ENCODE data around the gene PDE11A. TPM values are rescaled to one million over a fixed set of nuclear protein-coding genes. Genes with fewer than 3 reads are reported as not detected.

The PDE11A gene
- total RNA-seq, 1 donor from 2014 or later, result 0.17 TPM

- DNase-seq, result no peak
Observed at GRCh38 chr2:177921726-177922125, 150.9 kb downstream of the PDE11A start.

DNA sequence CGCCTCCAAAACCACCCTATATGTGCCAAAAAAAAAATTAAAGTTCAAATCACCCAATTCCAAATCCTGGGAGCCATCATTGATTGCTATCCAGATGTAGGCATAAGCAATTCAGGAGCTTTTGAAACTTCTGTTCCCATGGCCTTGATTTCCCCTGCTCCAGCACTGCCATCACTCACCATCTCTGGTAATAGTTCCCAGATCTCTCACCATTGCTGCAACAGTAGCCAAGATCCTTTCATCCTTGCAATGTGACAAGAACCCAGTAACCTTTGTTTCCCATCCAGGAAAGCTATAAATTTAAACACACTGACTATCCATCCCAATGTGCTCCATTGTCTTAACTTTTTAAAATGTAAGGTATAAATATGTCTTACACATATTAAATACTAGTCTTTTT, 155.4 kb downstream of the PDE11A start:
- no peak for DNase-seq

- no peak for DNase-seq
Observed at GRCh38 chr2:177916342-177916741, 156.2 kb downstream of the PDE11A start.

DNA sequence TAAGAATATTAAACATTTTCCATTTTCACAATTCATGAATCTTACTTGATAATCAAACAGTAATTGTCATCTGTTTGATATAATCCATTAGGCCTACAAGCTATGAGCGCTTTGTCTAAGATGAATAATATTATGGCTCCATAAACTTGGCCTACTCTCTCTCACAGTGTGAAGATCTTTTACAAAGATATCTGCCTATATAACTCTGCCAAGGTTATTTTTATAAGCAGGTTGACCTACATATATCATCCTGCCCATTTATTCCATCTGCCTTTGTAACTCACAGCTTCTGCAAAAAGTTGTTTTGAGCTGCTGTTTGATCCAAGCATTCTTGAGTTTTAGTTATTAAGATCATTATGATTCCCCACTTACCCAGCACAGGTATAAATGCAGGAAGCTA, 158.3 kb downstream of the PDE11A start:
- no peak for DNase-seq

DNA sequence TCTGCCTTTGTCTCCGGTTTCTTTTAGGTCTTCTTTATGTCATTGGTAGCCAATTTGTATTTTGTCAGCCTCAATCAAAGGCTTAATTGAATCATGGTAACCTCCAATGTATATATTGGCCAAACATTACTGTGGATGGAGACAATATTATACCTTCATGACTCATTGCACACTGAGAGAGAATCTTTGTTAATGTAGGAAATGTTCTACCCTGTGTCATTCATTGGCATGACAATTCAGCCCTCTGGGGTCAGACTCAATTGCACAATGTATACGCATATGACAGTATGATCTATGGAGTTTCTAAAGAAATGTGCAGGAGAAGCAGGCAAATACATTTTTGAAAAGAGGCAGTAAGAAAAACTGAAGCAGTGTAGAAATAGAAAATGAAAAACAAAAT, 162.6 kb downstream of the PDE11A start:
- DNase-seq, result no peak

- DNase-seq, result no peak
Observed at GRCh38 chr2:177908824-177909223, 163.8 kb downstream of the PDE11A start.

GRCh38 chr2:177908182-177908581, 164.4 kb downstream of the PDE11A start:
- DNase-seq, result no peak

DNA sequence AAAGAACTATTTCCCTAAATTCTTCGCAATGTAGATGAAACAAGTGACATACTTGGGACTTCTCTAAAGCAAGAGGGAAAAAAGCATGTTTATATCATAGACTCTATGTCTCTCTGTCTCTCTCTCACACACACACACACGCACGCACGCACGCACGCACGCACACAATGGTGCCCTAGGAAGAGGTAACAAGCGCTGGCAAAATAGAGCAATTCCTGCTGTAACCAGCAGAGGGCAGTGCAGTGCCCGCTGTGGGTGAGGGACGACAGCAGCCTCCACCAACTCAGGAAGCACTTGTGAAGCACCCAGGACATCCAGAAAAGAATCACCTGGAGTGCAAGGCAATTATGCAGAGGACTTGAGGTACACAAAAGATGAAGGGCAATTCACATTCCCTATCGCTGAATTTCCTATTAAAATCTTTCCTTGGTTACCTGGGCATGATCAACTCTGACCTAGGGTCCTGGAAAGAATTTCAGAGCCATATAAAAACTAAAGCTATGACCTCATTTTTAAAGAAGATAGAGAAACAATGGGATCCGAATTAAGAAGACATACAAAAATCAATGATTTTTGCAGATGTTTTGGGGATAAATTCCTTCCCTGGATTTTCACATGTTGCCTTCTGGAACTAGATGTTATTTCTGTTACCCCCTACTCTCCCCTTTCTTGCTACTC, 166.4 kb downstream of the PDE11A start:
- peak; percentile 71 for DNase-seq

DNA sequence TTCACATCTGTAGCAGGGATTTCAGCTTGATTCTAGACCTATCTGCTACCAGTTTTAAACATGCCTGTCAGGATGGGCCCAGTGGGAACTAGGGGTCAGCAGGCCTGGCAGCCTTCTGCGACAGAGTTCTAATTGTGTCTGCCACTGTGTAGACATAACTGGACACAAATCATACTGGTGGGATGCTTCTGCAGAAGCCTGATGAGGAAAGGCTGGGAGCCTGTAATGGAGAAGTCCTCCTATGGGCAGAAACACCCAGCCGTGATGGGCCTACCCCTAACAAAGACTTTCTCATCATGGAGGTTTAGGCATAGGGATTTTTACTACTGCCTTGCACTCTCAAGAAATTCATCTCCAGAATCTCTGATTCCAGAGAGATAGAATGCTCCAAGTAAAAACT, 166.9 kb downstream of the PDE11A start:
- no peak for DNase-seq

DNA sequence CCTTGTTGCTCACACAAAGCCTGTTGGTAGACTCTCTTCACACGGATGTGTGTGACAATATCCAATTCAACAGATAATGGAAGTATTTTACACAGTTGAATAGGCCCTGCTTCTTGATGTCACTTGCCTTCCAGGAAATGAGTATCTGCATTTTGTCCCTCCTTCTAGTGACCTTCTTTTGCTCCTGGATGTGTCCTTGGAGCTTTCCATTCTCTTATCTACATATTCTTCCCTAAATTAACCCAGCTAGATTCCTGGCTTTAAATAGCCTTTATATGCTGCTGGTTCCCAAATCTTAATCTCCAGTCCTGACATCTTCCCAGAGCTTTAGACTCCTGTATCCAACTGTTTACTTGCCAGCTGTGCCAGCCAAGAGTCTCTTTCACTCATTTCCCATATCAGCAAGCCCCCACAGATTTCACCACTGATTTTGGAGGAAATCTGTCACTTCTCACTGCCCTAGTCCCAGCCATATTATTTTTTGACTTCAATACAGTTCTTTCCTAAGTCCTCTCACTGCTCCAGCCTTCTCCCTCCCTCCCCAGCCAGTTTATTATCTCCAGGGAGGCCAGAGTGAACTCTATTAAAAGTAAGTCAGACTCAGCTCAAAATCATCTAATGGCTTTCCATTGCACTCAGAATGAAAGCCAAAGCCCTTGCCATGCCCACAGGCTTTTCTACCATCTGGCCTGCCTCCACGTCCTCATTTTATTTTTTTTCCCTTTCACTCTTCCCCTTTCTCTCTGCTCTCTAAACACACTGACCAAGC, 170.0 kb downstream of the PDE11A start:
- no peak for DNase-seq

GRCh38 chr2:177900082-177900481, 172.5 kb downstream of the PDE11A start:
- DNase-seq, result no peak

DNA sequence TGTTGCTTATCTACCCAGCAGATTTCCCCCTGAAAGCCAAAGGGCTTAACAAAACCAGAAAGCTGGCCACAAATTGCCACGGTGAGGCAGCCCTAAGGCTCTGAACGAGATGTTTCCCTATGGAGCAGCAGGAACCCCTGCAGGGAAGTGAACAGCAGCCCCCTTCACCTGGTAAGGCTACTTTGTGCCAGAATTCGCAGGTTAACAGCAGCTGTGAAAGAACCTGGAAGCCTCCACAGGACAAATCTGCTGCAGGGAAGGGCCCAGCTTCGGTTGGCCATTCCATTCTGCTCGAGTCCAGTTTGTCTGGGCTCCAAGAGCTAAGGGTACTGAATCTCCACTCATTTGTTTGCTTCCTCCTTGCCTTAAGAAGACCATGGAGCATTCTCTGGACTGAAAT, 175.3 kb downstream of the PDE11A start:
- DNase-seq, result no peak

- DNase-seq, result no peak
Observed at GRCh38 chr2:177896587-177896986, 176.0 kb downstream of the PDE11A start.

DNA sequence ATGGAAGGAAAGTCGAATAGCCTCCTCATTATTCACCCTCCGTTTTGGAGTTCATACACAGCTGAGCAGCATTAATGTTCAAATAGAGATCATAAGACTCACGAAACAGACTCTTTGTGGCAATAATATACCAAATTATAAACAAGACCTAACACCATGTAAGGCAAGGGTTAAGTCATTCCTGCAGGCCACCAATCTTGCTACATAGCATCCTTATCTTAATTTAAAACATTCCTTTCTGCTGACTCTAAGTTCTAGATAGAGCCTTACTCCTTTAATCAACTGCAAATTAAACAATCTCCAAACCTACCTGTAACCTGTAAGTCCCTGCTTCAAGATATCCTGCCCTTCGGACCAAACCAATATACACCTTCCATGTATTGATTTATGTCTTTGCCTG, 178.0 kb downstream of the PDE11A start:
- DNase-seq, result no peak

GRCh38 chr2:177893880-177894279, 178.7 kb downstream of the PDE11A start:
- DNase-seq, result no peak

DNA sequence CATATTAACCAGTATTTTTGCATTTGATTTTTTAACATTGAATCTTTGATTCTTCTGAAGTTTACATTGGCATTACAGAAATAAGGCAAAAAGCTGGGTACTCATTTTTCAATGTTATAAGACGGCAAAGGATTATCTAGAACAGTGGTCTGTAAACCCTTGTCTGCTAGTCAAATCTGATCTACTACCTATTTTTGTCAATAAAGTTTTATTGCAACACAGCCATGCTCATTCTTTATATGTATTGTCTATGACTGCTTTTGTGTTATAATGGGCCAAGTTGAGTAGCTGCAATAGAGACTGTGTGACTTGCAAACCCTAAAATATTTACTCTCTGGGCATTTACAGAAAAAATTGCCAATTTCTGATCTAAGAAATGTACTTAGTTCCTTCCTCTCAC, 181.0 kb downstream of the PDE11A start:
- DNase-seq, result no peak

GRCh38 chr2:177889818-177890460, 182.6 kb downstream of the PDE11A start:
- DNase-seq, result no peak

- no peak for DNase-seq
Observed at GRCh38 chr2:177888581-177888980, 184.0 kb downstream of the PDE11A start.

DNA sequence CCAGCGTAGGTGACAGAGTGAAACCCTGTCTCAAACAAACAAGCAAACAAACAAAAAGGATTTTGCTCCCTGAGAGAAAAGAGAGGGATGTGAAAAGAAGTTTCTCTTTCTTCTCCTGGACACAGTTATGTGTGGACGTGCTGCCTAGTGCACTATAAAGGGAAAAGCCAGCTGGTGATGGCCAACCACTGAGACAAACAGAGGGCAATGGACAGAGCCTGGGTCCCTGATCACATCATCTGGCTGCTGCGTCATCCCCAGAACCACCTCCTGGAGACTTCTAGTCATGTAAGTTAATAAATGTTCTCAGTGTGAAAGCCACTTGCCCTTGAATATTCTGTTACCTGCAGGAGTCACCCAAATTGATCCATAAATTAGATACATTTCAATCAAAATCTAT, 184.9 kb downstream of the PDE11A start:
- DNase-seq, result no peak

GRCh38 chr2:177886824-177887223, 185.8 kb downstream of the PDE11A start:
- DNase-seq, result no peak

GRCh38 chr2:177885828-177886466, 186.6 kb downstream of the PDE11A start:
- DNase-seq, result no peak

- DNase-seq, result no peak
Observed at GRCh38 chr2:177883177-177883576, 189.4 kb downstream of the PDE11A start.

- DNase-seq, result no peak
Observed at GRCh38 chr2:177882501-177882900, 190.1 kb downstream of the PDE11A start.
